ENCODE results near the gene VHLL.

GRCh38 chr1:156293098-156293434 is 6.0 kb downstream of the VHLL start:
- TF ChIP-seq POLR2AphosphoS5 (IDR thresholded peaks at IDR 0.05; ENCODE audit: low read depth, low read length) (no peak), SIN3A (IDR thresholded peaks at IDR 0.05; ENCODE audit: borderline replicate concordance, insufficient read depth, low read length) (no peak), TAF1 (IDR thresholded peaks at IDR 0.05; ENCODE audit: borderline replicate concordance, insufficient read depth, low read length) (no peak), REST (IDR thresholded peaks at IDR 0.05; ENCODE audit: insufficient read depth in 1 of 2, low read depth in 2 of 2, low read length in 2 of 2) (no peak), FOXP2 (optimal IDR thresholded peaks at IDR 0.05; ENCODE audit: borderline replicate concordance, extremely low read depth, extremely low read length, insufficient read depth) (no peak)
